Mucosa of descending colon (tissue), 3 donors: ENCODE results near the gene ST3GAL3. TPM values are rescaled to one million over a fixed set of nuclear protein-coding genes. Genes with fewer than 3 reads are reported as not detected.
"Not testable (repeated sequence)": the region's sequence is repeated elsewhere in the genome, so short reads cannot be mapped to it uniquely, and the experiment has no call there.

Experiments
- ATAC-seq: fragments of 200-7000 bp; cut with Tn5 transposase; one replicate; pipeline ENCODE4 v1.9.1; 2020; ENCODE audit warnings: mild to moderate bottlenecking, moderate library complexity
- DNase-seq, 3 donors: peaks; one replicate each; pipeline ENCODE4 v3.0.0-alpha.2; 2020
- H3K36me3 ChIP-seq: fragments of 200-600 bp; one replicate; pipeline ENCODE4 v1.8.0; 2021; ENCODE audit warnings: low read depth, mild to moderate bottlenecking
- H3K4me1 ChIP-seq: fragments of 200-600 bp; one replicate; pipeline ENCODE4 v1.8.0; 2021; ENCODE audit warnings: low read depth, mild to moderate bottlenecking
- H3K4me3 ChIP-seq: fragments of 200-600 bp; one replicate; pipeline ENCODE4 v1.8.0; 2021; ENCODE audit warnings: mild to moderate bottlenecking
- H3K9me3 ChIP-seq: fragments of 200-600 bp; one replicate; pipeline ENCODE4 v1.8.0; 2021; ENCODE audit warnings: mild to moderate bottlenecking
- intact Hi-C, 2 donors: fragments of 100-400 bp; cut with DNase I in 1 of 2; cut with micrococcal nuclease in 1 of 2; formaldehyde crosslinking; loops; one replicate each; pipeline versions ENCODE4 v1.11.0 to v1.11.1; 2022; cut with DNase I, micrococcal nuclease
- total RNA-seq, 3 donors: library from RNA; stranded (reverse); fragmentation: NEBNext Ultra II Directional in 2 of 3; extraction: Animal tissue kit (Norgen Biotek cat#: 25700) in 2 of 3; gene quantifications; one replicate each; pipeline versions ENCODE4 v1.2.1 to v1.2.4, GENCODE V29; 2021 to 2023
- TF ChIP-seq, protein P1 (sequence below): fragments of 200-600 bp; IDR thresholded peaks from one replicate; pipeline ENCODE4 v1.8.0; 2022; ENCODE audit warnings: antibody characterized with exemption, mild to moderate bottlenecking
- donor health status: DM: no; HTN: no; CAD: no; lungs with moderate emphysema.
- donor health status: DM: no; HTN: no; CAD: no.
- donor health status: DM: no; HTN: yes; CAD: no.

The ST3GAL3 gene
- total RNA-seq, 3 donors from 2014 or later, result 9.5 to 26.3 (median 18.2) TPM

- H3K9me3 ChIP-seq, result no peaks in the 10 kb centered on the region
- H3K4me3 ChIP-seq, result no peak overlapping the region
- TF ChIP-seq, protein P1, sequence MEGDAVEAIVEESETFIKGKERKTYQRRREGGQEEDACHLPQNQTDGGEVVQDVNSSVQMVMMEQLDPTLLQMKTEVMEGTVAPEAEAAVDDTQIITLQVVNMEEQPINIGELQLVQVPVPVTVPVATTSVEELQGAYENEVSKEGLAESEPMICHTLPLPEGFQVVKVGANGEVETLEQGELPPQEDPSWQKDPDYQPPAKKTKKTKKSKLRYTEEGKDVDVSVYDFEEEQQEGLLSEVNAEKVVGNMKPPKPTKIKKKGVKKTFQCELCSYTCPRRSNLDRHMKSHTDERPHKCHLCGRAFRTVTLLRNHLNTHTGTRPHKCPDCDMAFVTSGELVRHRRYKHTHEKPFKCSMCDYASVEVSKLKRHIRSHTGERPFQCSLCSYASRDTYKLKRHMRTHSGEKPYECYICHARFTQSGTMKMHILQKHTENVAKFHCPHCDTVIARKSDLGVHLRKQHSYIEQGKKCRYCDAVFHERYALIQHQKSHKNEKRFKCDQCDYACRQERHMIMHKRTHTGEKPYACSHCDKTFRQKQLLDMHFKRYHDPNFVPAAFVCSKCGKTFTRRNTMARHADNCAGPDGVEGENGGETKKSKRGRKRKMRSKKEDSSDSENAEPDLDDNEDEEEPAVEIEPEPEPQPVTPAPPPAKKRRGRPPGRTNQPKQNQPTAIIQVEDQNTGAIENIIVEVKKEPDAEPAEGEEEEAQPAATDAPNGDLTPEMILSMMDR, result no peak
- intact Hi-C loops, result no loop called here
- H3K4me1 ChIP-seq, result peaks cover 10% of the 10 kb centered on the region
- ATAC-seq, result no peak
- H3K36me3 ChIP-seq, result no peaks in the 10 kb centered on the region
- DNase-seq, result no peak
Measured at GRCh38 chr1:43832998-43833397, 125.7 kb downstream of the ST3GAL3 start.

GRCh38 chr1:43833902-43834279, 126.6 kb downstream of the ST3GAL3 start:
- DNase-seq, H3K4me3 ChIP-seq, intact Hi-C loops, ATAC-seq, H3K36me3 ChIP-seq, H3K9me3 ChIP-seq: not testable (repeated sequence)
- peaks cover 10% of the 10 kb centered on the region for H3K4me1 ChIP-seq

DNA sequence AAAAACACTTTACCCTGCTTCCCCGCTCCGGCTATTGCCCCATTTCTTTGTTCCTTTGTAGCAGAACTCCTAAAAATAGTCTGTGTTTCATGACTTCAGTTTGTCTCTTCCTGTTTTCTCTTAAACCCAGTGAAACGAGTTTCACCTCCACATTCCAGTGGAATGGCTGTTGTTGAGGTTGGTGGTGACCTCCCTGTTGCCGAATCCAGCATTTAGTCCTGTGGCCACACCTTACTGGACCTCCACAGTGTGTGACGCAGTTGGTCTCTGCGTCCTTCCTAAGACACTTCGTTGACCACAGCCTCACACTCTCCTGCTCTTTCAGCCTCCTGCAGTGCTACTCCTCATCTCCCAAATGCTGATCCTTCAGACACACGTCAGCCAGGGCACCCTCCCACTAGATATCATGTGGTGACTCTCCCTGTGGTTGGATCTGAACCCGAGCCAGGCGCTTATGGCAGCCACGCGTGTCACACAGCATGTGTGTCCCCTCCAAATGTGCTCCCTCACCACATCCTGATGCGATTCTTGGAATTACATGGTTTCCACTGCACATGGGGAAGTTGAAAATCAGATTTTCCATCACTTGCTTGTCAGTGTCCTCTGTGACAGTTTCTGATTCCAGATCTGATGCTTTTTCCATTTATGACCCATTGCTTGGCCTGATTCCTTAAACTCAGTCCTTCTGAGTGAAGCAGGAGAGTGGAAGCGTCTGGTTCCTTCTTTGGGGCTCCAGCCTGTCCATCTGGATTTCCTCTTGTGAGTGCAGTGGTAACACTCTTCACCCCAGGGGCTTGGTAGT, 127.1 kb downstream of the ST3GAL3 start:
- DNase-seq, result no peak
- no peak for ATAC-seq
- no peak overlapping the region for H3K4me3 ChIP-seq
- no peaks in the 10 kb centered on the region for H3K36me3 ChIP-seq
- no peaks in the 10 kb centered on the region for H3K9me3 ChIP-seq
- TF ChIP-seq, protein P1, result no peak
- H3K4me1 ChIP-seq, result peaks cover 10% of the 10 kb centered on the region
- intact Hi-C loops, result no loop called here

GRCh38 chr1:43835082-43836021, 128.0 kb downstream of the ST3GAL3 start:
- no peak overlapping the region for H3K4me3 ChIP-seq
- ATAC-seq (no peak), DNase-seq (no peak)
- H3K4me1 ChIP-seq, result peaks cover 10% of the 10 kb centered on the region
- no peaks in the 10 kb centered on the region for H3K9me3 ChIP-seq
- TF ChIP-seq, protein P1, result no peak
- no peaks in the 10 kb centered on the region for H3K36me3 ChIP-seq
- intact Hi-C loops, result no loop called here

GRCh38 chr1:43836267-43836951, 129.1 kb downstream of the ST3GAL3 start:
- Histone ChIP-seq H3K4me1 (peaks cover 10% of the 10 kb centered on the region), H3K36me3 (no peaks in the 10 kb centered on the region), H3K4me3 (no peak overlapping the region), H3K9me3 (no peaks in the 10 kb centered on the region)
- peak; percentile 84 to 91 (median 89) for DNase-seq
- TF ChIP-seq, protein P1, result no peak
- intact Hi-C loops, result no loop called here
- peak; percentile 91 for ATAC-seq
